ENCODE measurements around the gene AXIN1.

The AXIN1 gene

DNA sequence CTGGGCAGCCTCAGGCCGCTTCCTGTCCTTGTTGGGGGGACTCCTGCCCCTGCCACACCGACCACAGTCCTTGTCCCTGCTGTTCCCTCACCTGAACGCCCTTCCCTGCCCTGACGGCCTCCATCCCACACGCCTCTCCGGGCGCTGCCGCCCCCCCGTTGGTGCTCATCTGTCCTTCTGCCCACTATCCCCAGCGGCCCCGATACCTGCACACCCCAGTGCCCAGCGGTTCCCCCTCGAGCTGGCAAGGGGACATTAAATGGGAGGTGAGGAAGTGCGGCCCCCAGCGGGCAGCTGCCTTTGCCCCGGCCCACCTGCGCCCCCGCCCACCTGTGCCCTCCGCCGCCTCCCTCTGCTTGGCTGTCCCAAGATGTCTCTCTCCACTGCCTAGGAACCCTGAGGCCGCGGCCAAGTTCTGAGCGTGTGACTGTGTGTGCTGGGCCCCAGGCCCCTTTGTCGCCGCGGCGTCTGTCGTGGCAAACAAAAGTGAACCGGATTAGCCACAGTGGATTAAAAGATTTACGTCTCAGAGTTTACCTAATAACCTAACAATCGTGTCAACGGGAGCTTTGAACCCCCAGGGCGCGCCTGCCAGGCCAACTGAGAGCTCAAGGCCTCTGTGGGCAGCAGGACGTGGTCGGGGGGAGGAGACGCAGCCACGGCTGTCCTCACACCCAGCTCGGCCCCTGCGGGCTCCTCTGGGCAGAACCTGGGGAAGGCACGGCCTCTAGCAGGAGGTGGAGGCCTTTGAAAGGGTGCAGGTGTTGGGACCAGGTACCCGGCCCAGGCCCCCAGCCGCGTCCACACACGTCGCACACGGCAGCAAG is 7.6 kb upstream of the AXIN1 start:
- TF ChIP-seq SIN3A (IDR thresholded peaks at IDR 0.05; ENCODE audit: borderline replicate concordance, insufficient read depth, low read length) (no peak), TAF1 (IDR thresholded peaks at IDR 0.05; ENCODE audit: borderline replicate concordance, insufficient read depth, low read length) (no peak), POLR2AphosphoS5 (IDR thresholded peaks at IDR 0.05; ENCODE audit: low read depth, low read length) (no peak), FOXP2 (optimal IDR thresholded peaks at IDR 0.05; ENCODE audit: borderline replicate concordance, extremely low read depth, extremely low read length, insufficient read depth) (no peak)
- TF ChIP-seq, protein P1, sequence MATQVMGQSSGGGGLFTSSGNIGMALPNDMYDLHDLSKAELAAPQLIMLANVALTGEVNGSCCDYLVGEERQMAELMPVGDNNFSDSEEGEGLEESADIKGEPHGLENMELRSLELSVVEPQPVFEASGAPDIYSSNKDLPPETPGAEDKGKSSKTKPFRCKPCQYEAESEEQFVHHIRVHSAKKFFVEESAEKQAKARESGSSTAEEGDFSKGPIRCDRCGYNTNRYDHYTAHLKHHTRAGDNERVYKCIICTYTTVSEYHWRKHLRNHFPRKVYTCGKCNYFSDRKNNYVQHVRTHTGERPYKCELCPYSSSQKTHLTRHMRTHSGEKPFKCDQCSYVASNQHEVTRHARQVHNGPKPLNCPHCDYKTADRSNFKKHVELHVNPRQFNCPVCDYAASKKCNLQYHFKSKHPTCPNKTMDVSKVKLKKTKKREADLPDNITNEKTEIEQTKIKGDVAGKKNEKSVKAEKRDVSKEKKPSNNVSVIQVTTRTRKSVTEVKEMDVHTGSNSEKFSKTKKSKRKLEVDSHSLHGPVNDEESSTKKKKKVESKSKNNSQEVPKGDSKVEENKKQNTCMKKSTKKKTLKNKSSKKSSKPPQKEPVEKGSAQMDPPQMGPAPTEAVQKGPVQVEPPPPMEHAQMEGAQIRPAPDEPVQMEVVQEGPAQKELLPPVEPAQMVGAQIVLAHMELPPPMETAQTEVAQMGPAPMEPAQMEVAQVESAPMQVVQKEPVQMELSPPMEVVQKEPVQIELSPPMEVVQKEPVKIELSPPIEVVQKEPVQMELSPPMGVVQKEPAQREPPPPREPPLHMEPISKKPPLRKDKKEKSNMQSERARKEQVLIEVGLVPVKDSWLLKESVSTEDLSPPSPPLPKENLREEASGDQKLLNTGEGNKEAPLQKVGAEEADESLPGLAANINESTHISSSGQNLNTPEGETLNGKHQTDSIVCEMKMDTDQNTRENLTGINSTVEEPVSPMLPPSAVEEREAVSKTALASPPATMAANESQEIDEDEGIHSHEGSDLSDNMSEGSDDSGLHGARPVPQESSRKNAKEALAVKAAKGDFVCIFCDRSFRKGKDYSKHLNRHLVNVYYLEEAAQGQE (IDR thresholded peaks at IDR 0.05; ENCODE audit: insufficient read depth in 1 of 2, low read depth in 2 of 2, low read length in 2 of 2): no peak

DNA sequence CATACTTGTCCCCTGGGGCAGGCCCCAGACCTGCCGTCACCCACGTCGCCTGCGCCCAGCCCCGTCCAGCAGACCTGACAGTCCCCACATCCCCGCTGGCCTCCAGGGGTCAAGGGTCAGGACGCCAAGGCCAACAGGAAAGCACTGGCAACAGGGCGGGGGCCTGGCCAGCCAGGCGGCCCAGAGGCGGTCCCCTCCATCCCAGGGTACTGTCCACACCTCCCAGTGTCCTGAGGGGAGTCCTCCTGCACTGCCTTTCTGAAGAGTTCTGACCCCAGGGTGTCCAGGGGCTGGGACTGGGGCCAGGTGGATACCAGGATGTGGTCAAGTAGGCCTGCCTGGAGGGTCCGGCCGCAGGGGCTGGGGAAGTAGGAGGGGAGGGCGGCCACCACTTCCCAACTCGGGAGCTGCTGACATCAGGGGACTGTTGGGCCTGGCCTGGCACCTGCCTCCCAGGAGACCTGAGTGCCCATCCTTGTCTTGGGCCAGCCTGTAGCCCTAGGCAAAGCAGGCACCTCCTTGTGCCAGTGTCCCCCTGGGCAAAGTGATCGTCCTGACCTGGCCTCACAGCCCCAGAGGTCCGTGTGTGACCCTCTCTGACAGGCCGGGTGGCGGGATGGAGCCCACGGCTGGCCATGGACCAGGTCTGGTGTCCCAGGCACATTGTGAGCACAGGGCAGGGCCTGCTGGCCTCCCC is 6.7 kb upstream of the AXIN1 start:
- TF ChIP-seq TAF1 (IDR thresholded peaks at IDR 0.05; ENCODE audit: borderline replicate concordance, insufficient read depth, low read length) (no peak), FOXP2 (optimal IDR thresholded peaks at IDR 0.05; ENCODE audit: borderline replicate concordance, extremely low read depth, extremely low read length, insufficient read depth) (no peak), SIN3A (IDR thresholded peaks at IDR 0.05; ENCODE audit: borderline replicate concordance, insufficient read depth, low read length) (no peak), POLR2AphosphoS5 (IDR thresholded peaks at IDR 0.05; ENCODE audit: low read depth, low read length) (no peak)
- TF ChIP-seq, protein P1 (IDR thresholded peaks at IDR 0.05; ENCODE audit: insufficient read depth in 1 of 2, low read depth in 2 of 2, low read length in 2 of 2): no peak

DNA sequence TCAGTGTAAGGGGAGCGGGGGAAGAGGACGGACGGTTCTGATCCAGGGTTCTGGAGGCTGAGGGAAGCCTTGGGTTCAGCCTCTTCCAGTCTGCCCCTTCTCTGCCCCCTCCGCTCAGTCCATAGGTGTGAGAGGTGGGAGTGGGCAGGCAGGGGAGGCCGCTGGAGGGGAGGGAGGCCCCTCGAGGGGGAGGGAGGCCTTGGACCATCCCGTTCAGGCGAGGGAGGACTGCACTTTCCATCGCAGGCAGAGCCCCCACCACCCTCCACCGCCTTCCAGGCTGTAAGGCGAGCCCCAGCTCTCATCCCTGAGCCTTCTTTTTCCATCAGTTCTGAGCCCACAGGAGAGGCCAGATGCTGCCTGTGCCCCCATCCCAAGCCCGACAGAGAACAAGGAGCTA is 4.2 kb upstream of the AXIN1 start:
- TF ChIP-seq FOXP2 (optimal IDR thresholded peaks at IDR 0.05; ENCODE audit: borderline replicate concordance, extremely low read depth, extremely low read length, insufficient read depth) (no peak), SIN3A (IDR thresholded peaks at IDR 0.05; ENCODE audit: borderline replicate concordance, insufficient read depth, low read length) (no peak), TAF1 (IDR thresholded peaks at IDR 0.05; ENCODE audit: borderline replicate concordance, insufficient read depth, low read length) (no peak), POLR2AphosphoS5 (IDR thresholded peaks at IDR 0.05; ENCODE audit: low read depth, low read length) (no peak)
- TF ChIP-seq, protein P1 (IDR thresholded peaks at IDR 0.05; ENCODE audit: insufficient read depth in 1 of 2, low read depth in 2 of 2, low read length in 2 of 2): no peak

DNA sequence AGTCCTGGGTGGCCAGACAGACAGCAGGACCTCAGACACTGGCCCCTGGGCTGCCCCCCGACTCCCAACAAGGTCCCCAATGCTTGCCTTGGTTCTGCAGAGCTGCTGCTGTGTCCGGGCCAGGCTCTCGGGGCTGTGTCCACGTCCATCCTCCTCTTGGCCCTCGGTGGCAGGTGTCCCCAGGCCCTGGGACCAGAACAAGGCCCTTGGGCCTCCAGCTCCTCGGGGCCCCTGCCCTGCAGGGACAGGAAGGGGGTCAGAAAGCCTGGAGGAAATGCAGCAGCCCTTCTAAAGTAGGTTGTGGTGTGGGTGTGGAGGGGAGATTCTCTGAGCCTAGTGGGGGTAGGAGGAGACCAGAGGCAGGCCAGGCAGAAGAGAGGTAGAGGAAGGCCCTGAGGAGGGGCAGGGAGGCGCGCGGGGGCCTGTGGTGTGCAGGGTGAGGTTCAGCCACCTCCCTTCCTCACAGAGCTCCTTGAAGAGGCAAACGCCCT is 2.5 kb upstream of the AXIN1 start:
- TF ChIP-seq FOXP2 (optimal IDR thresholded peaks at IDR 0.05; ENCODE audit: borderline replicate concordance, extremely low read depth, extremely low read length, insufficient read depth) (no peak), TAF1 (IDR thresholded peaks at IDR 0.05; ENCODE audit: borderline replicate concordance, insufficient read depth, low read length) (no peak), SIN3A (IDR thresholded peaks at IDR 0.05; ENCODE audit: borderline replicate concordance, insufficient read depth, low read length) (no peak), POLR2AphosphoS5 (IDR thresholded peaks at IDR 0.05; ENCODE audit: low read depth, low read length) (no peak)
- TF ChIP-seq, protein P1 (IDR thresholded peaks at IDR 0.05; ENCODE audit: insufficient read depth in 1 of 2, low read depth in 2 of 2, low read length in 2 of 2): no peak

Measured in PFSK-1 (cell line).